ENCODE data around the gene SERPIND1. TPM values are rescaled to one million over a fixed set of nuclear protein-coding genes. Genes with fewer than 3 reads are reported as not detected.

Gene SERPIND1
- total RNA-seq, 4 donors from 2014 or later = not detected

GRCh38 chr22:20811171-20811570, 37.3 kb downstream of the SERPIND1 start:
- peak in 1 of 3 donors; percentile 9 for DNase-seq
- Histone ChIP-seq H3K27ac (no peak overlapping the region), H3K4me3 (no peak overlapping the region), H3K36me3 (peaks cover 0 to 92% (median 0%) of the 10 kb centered on the region in 3 donors), H3K27me3 (no peaks in the 10 kb centered on the region), H3K4me1 (no peaks in the 10 kb centered on the region), H3K9me3 (no peaks in the 10 kb centered on the region)
- no peak for TF ChIP-seq POLR2A (IDR thresholded peaks at IDR 0.05)

- TF ChIP-seq POLR2A (IDR thresholded peaks at IDR 0.05) (no peak), CTCF (IDR thresholded peaks at IDR 0.05) (no peak)
- Histone ChIP-seq H3K9me3 (no peaks in the 10 kb centered on the region), H3K27me3 (no peaks in the 10 kb centered on the region), H3K36me3 (peaks cover 0 to 92% (median 0%) of the 10 kb centered on the region in 3 donors), H3K4me1 (no peaks in the 10 kb centered on the region), H3K27ac (no peak overlapping the region), H3K4me3 (no peak overlapping the region)
- no peak for DNase-seq
Measured at GRCh38 chr22:20811971-20812660, 38.2 kb downstream of the SERPIND1 start.

DNA sequence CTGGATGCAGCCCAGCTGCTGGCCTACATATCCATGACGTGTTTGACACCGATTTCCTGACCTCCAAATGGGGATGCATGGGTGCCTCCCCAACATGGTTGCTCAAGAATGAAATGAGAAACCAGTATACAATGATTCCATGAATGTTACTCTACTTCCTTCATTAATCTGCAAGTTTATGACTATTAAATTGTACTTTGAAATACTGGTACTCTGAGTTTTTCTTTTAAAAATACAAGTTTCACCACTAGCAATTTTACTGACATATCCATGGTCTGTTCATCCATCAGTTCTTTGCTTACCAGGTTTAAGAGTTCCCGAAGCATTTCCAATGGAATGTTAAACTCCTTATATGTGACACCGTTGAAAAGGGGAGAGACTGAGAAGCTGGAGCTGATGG, 39.1 kb downstream of the SERPIND1 start:
- peak in 1 of 3 donors; percentile 27 for DNase-seq
- TF ChIP-seq POLR2A (IDR thresholded peaks at IDR 0.05) = no peak
- no peaks in the 10 kb centered on the region for H3K27me3 ChIP-seq
- H3K36me3 ChIP-seq = peaks cover 0 to 91% (median 0%) of the 10 kb centered on the region in 3 donors
- no peaks in the 10 kb centered on the region for H3K4me1 ChIP-seq
- H3K4me3 ChIP-seq = no peak overlapping the region
- H3K27ac ChIP-seq = no peak overlapping the region
- no peaks in the 10 kb centered on the region for H3K9me3 ChIP-seq

DNA sequence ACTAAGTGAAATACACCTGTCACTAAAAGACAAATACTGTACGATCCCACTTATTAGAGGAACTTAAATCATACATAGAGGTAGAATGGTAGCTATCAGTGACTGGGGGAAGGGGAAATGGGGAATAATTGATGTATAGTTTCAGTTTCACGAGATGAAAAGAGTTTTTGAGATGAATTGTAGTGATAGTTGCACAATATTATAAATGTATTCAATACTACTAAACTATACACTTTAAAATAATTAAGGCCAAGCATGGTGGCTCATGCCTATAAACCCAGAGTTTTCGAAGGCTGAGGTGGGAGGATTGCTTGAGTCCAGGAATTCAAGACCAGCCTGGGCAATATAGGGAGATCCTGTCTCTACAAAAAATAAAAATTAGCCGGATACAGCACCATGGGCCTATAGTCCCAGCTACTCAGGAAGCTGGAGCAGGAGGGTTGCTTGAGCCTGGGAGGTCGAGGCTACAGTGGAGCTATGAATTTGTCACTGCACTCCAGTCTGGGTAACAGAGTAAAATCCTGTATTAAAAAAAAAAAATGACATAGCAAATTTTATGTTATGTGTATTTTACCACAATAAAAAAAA, 40.4 kb downstream of the SERPIND1 start:
- no peaks in the 10 kb centered on the region for H3K9me3 ChIP-seq
- no peaks in the 10 kb centered on the region for H3K27me3 ChIP-seq
- H3K4me1 ChIP-seq = no peaks in the 10 kb centered on the region
- H3K4me3 ChIP-seq = no peak overlapping the region
- H3K27ac ChIP-seq = no peak overlapping the region
- TF ChIP-seq CTCF (IDR thresholded peaks at IDR 0.05) = no peak
- no peak for TF ChIP-seq POLR2A (IDR thresholded peaks at IDR 0.05)
- no peak for DNase-seq
- H3K36me3 ChIP-seq = peaks cover 0 to 91% (median 0%) of the 10 kb centered on the region in 3 donors

GRCh38 chr22:20815477-20816050, 41.7 kb downstream of the SERPIND1 start:
- peaks cover 0 to 91% (median 0%) of the 10 kb centered on the region in 3 donors for H3K36me3 ChIP-seq
- H3K27me3 ChIP-seq = no peaks in the 10 kb centered on the region
- no peak for TF ChIP-seq POLR2A (IDR thresholded peaks at IDR 0.05)
- TF ChIP-seq CTCF (IDR thresholded peaks at IDR 0.05) = no peak
- H3K4me3 ChIP-seq = no peak overlapping the region
- DNase-seq = peak in 1 of 3 donors; percentile 14
- no peaks in the 10 kb centered on the region for H3K9me3 ChIP-seq
- H3K4me1 ChIP-seq = no peaks in the 10 kb centered on the region
- no peak overlapping the region for H3K27ac ChIP-seq

DNA sequence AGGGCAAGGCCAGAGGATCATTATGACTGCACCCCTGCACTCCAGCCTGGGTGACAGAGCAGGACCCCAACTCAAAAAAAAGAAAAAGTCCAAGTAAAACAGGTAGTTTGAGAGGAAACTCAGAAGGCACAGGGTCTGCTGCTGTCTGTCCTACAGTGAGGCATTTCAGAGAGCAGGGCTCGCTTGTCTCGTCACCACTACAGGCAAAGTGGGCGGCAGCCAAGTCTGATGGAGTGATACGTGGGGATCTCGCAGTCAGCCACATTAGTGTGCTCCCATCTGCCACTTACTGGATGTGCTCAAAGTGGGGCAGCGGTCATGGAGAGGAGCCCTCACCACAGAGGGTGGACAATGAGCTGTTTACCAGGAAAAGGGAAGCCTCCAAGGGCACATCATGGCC, 42.6 kb downstream of the SERPIND1 start:
- peaks cover 0 to 92% (median 0%) of the 10 kb centered on the region in 3 donors for H3K36me3 ChIP-seq

More for the DNA sequence above, 42.6 kb downstream of the SERPIND1 start:
- no peak for TF ChIP-seq POLR2A (IDR thresholded peaks at IDR 0.05)
- TF ChIP-seq CTCF (IDR thresholded peaks at IDR 0.05) = no peak
- Histone ChIP-seq H3K27ac (no peak overlapping the region), H3K27me3 (no peaks in the 10 kb centered on the region), H3K9me3 (no peaks in the 10 kb centered on the region), H3K4me1 (no peaks in the 10 kb centered on the region), H3K4me3 (no peak overlapping the region)
- DNase-seq = peak in 1 of 3 donors; percentile 38

Data from Peyer's patch (tissue), 4 donors.